HG02642 (cell line): ENCODE results near the gene GUCY2C.
"Not testable (repeated sequence)": the region's sequence is repeated elsewhere in the genome, so short reads cannot be mapped to it uniquely, and the experiment has no call there.

Source experiments
- ATAC-seq: cut with Tn5 transposase; IDR thresholded peaks from one replicate; pipeline ENCODE4 v1.9.1; 2021; ENCODE audit warnings: mild to moderate bottlenecking; ENCODE audit not compliant: unreplicated experiment, poor library complexity

GUCY2C gene

GRCh38 chr12:14696265-14696741, at the start of gene GUCY2C:
Gene GUCY2C (minus strand): TSS chr12:14696599. CDS start chr12:14696448, 151 bp downstream.
- ATAC-seq, result no peak

- no peak for ATAC-seq
These were observed 46.7 kb upstream of the GUCY2C start for GRCh38 chr12:14743061-14743460.

GRCh38 chr12:14741942-14742341, 45.5 kb upstream of the GUCY2C start:
- no peak for ATAC-seq

- ATAC-seq, result no peak
These were observed 44.8 kb upstream of the GUCY2C start for GRCh38 chr12:14741153-14741552.

- ATAC-seq, result not testable (repeated sequence)
These were observed 40.0 kb upstream of the GUCY2C start for GRCh38 chr12:14736441-14736840.

- no peak for ATAC-seq
These were observed 35.4 kb upstream of the GUCY2C start for GRCh38 chr12:14731821-14732220.

GRCh38 chr12:14729586-14729985, 33.2 kb upstream of the GUCY2C start:
- ATAC-seq, result no peak

- no peak for ATAC-seq
These were observed 27.4 kb upstream of the GUCY2C start for GRCh38 chr12:14723763-14724162.

- ATAC-seq, result peak; percentile 72
These were observed 20.5 kb upstream of the GUCY2C start for GRCh38 chr12:14716848-14717444.

- no peak for ATAC-seq
These were observed 18.0 kb upstream of the GUCY2C start for GRCh38 chr12:14714437-14714836.

- no peak for ATAC-seq
These were observed 14.4 kb upstream of the GUCY2C start for GRCh38 chr12:14710632-14711320.

- no peak for ATAC-seq
These were observed 5.6 kb upstream of the GUCY2C start for GRCh38 chr12:14701809-14702568.

GRCh38 chr12:14700935-14701334, 4.5 kb upstream of the GUCY2C start:
- no peak for ATAC-seq

- ATAC-seq, result no peak
These were observed 3.5 kb upstream of the GUCY2C start for GRCh38 chr12:14699923-14700322.

GRCh38 chr12:14698555-14698954, 2.2 kb upstream of the GUCY2C start:
- ATAC-seq, result no peak

GRCh38 chr12:14695715-14696141, 671 bp downstream of the GUCY2C start:
- ATAC-seq, result no peak

- ATAC-seq, result no peak
These were observed 1.4 kb downstream of the GUCY2C start for GRCh38 chr12:14694970-14695369.

- no peak for ATAC-seq
These were observed 2.2 kb downstream of the GUCY2C start for GRCh38 chr12:14694145-14694714.

- ATAC-seq, result no peak
These were observed 3.3 kb downstream of the GUCY2C start for GRCh38 chr12:14693116-14693515.

GRCh38 chr12:14691560-14691959, 4.8 kb downstream of the GUCY2C start:
- ATAC-seq, result no peak

- no peak for ATAC-seq
These were observed 6.4 kb downstream of the GUCY2C start for GRCh38 chr12:14689996-14690395.
